Astrocyte (in vitro differentiated cells and primary cell): Measurements from ENCODE around the gene ATRNL1. TPM values are rescaled to one million over a fixed set of nuclear protein-coding genes. Genes with fewer than 3 reads are reported as not detected.

Experiments
- DNase-seq: peaks from one replicate; pipeline ENCODE4 v3.0.0-alpha.2; 2010; ENCODE audit warnings: low read depth
- FAIRE-seq: peaks from 2 replicates; lab custom pipeline; 2011; peaks lifted over from hg19 to GRCh38; lab: Jason Lieb, UNC
- H2AFZ ChIP-seq: 2 replicates; pipeline ENCODE4 v1.6.0; 2012; ENCODE audit warnings: low read depth, low read length, inconsistent platforms
- H3K27ac ChIP-seq: 2 replicates; pipeline ENCODE4 v1.5.1; 2011; ENCODE audit warnings: low read depth, low read length, inconsistent platforms
- H3K27me3 ChIP-seq: 2 replicates; pipeline ENCODE4 v1.6.0; 2011; ENCODE audit warnings: low read length, inconsistent platforms; ENCODE audit not compliant: insufficient read depth
- H3K36me3 ChIP-seq: 2 replicates; pipeline ENCODE4 v1.5.1; 2011; ENCODE audit warnings: low read length, inconsistent platforms; ENCODE audit not compliant: insufficient read depth
- H3K4me1 ChIP-seq: 2 replicates; pipeline ENCODE4 v1.5.1; 2011; ENCODE audit warnings: low read length, inconsistent platforms; ENCODE audit not compliant: insufficient read depth
- H3K4me2 ChIP-seq: 2 replicates; pipeline ENCODE4 v1.6.0; 2012; ENCODE audit warnings: low read length, inconsistent platforms
- H3K4me3 ChIP-seq: 2 replicates; pipeline ENCODE4 v1.5.1; 2011; ENCODE audit warnings: low read depth, mild to moderate bottlenecking, low read length, inconsistent platforms; ENCODE audit not compliant: insufficient read depth
- H3K79me2 ChIP-seq: 2 replicates; pipeline ENCODE4 v1.6.0; 2012; ENCODE audit warnings: mild to moderate bottlenecking, low read length, inconsistent platforms; ENCODE audit not compliant: insufficient read depth
- H3K9ac ChIP-seq: 2 replicates; pipeline ENCODE4 v1.6.0; 2012; ENCODE audit warnings: mild to moderate bottlenecking, low read length, inconsistent platforms
- H3K9me3 ChIP-seq: 2 replicates; pipeline ENCODE4 v1.5.1; 2012; ENCODE audit warnings: low read depth, mild to moderate bottlenecking, low read length, inconsistent platforms; ENCODE audit not compliant: insufficient read depth
- H4K20me1 ChIP-seq: 2 replicates; pipeline ENCODE4 v1.6.0; 2012; ENCODE audit warnings: low read length, inconsistent platforms; ENCODE audit not compliant: insufficient read depth
- H3K27ac Mint-ChIP-seq: one replicate; pipeline ENCODE4 v1.8.0; 2021; ENCODE audit warnings: mild to moderate bottlenecking, mixed read lengths; ENCODE audit not compliant: unreplicated experiment
- H3K27me3 Mint-ChIP-seq: one replicate; pipeline ENCODE4 v1.8.0; 2021; ENCODE audit warnings: low read depth, mixed read lengths; ENCODE audit not compliant: unreplicated experiment
- H3K36me3 Mint-ChIP-seq: one replicate; pipeline ENCODE4 v1.8.0; 2021; ENCODE audit warnings: low read depth, mixed read lengths; ENCODE audit not compliant: unreplicated experiment
- H3K4me1 Mint-ChIP-seq: one replicate; pipeline ENCODE4 v1.8.0; 2021; ENCODE audit warnings: low read depth, mixed read lengths; ENCODE audit not compliant: unreplicated experiment
- H3K4me3 Mint-ChIP-seq: one replicate; pipeline ENCODE4 v1.8.0; 2021; ENCODE audit warnings: mild to moderate bottlenecking, moderate library complexity, mixed read lengths; ENCODE audit not compliant: unreplicated experiment
- H3K9me3 Mint-ChIP-seq: one replicate; pipeline ENCODE4 v1.8.0; 2021; ENCODE audit warnings: mild to moderate bottlenecking, mixed read lengths; ENCODE audit not compliant: unreplicated experiment
- CTCF ChIP-seq: IDR thresholded peaks from 2 replicates; pipeline ENCODE4 v1.5.1; 2011; ENCODE audit warnings: low read depth, mild to moderate bottlenecking, inconsistent platforms, low read length, moderate library complexity; ENCODE audit not compliant: insufficient read depth
- EZH2 ChIP-seq: IDR thresholded peaks from 2 replicates; pipeline ENCODE4 v1.6.1; 2012; ENCODE audit warnings: mild to moderate bottlenecking, low read length, inconsistent platforms; ENCODE audit not compliant: insufficient read depth
- total RNA-seq: library from RNA; stranded (reverse); gene quantifications from 2 replicates; pipeline ENCODE4 v1.2.1, GENCODE V29; 2021

ATRNL1 gene
- total RNA-seq, 1 donor from 2014 or later, result 17.5 TPM

- H3K9me3 ChIP-seq, result peaks cover 3% of the 10 kb centered on the region
- Mint-ChIP-seq H3K4me1 (peaks cover 4% of the 10 kb centered on the region), H3K4me3 (no peak overlapping the region), H3K27ac (no peak overlapping the region), H3K9me3 (peaks cover 2% of the 10 kb centered on the region), H3K27me3 (no peaks in the 10 kb centered on the region), H3K36me3 (no peaks in the 10 kb centered on the region)
- H3K4me2 ChIP-seq, result no peak overlapping the region
- no peak overlapping the region for H3K9ac ChIP-seq
- H3K36me3 ChIP-seq, result no peaks in the 10 kb centered on the region
- no peaks in the 10 kb centered on the region for H3K79me2 ChIP-seq
- no peaks in the 10 kb centered on the region for H3K4me1 ChIP-seq
- no peaks in the 10 kb centered on the region for H3K27me3 ChIP-seq
- H2AFZ ChIP-seq, result no peak overlapping the region
- no peak for TF ChIP-seq CTCF
- no peak for TF ChIP-seq EZH2
- FAIRE-seq, result no peak
- H4K20me1 ChIP-seq, result no peaks in the 10 kb centered on the region
- H3K27ac ChIP-seq, result no peak overlapping the region
- H3K4me3 ChIP-seq, result no peak overlapping the region
- no peak for DNase-seq
Observed at GRCh38 chr10:115456812-115457211, 363.6 kb downstream of the ATRNL1 start.

GRCh38 chr10:115483294-115483693 is 390.1 kb downstream of the ATRNL1 start:
- no peaks in the 10 kb centered on the region for H3K4me1 Mint-ChIP-seq
- TF ChIP-seq CTCF (no peak), EZH2 (no peak)
- Histone ChIP-seq H4K20me1 (no peaks in the 10 kb centered on the region), H3K9me3 (no peaks in the 10 kb centered on the region), H3K4me2 (no peak overlapping the region), H3K4me3 (no peak overlapping the region), H3K27me3 (no peaks in the 10 kb centered on the region), H3K27ac (no peak overlapping the region), H3K79me2 (no peaks in the 10 kb centered on the region), H2AFZ (no peak overlapping the region), H3K9ac (no peak overlapping the region), H3K4me1 (no peaks in the 10 kb centered on the region), H3K36me3 (no peaks in the 10 kb centered on the region)
- no peak for FAIRE-seq
- DNase-seq, result no peak
- H3K4me3 Mint-ChIP-seq, result no peak overlapping the region
- no peaks in the 10 kb centered on the region for H3K36me3 Mint-ChIP-seq
- H3K27me3 Mint-ChIP-seq, result no peaks in the 10 kb centered on the region
- H3K9me3 Mint-ChIP-seq, result no peaks in the 10 kb centered on the region
- no peak overlapping the region for H3K27ac Mint-ChIP-seq

- DNase-seq (no peak), FAIRE-seq (no peak)
- Histone ChIP-seq H3K36me3 (no peaks in the 10 kb centered on the region), H3K79me2 (no peaks in the 10 kb centered on the region), H3K9ac (no peak overlapping the region), H3K27me3 (no peaks in the 10 kb centered on the region), H3K4me1 (no peaks in the 10 kb centered on the region), H3K4me3 (no peak overlapping the region), H3K9me3 (no peaks in the 10 kb centered on the region), H3K27ac (no peak overlapping the region), H3K4me2 (no peak overlapping the region), H4K20me1 (no peaks in the 10 kb centered on the region), H2AFZ (no peak overlapping the region)
- no peak overlapping the region for H3K4me3 Mint-ChIP-seq
- no peak overlapping the region for H3K27ac Mint-ChIP-seq
- H3K36me3 Mint-ChIP-seq, result no peaks in the 10 kb centered on the region
- TF ChIP-seq EZH2, result no peak
- TF ChIP-seq CTCF, result no peak
- peaks cover 2% of the 10 kb centered on the region for H3K4me1 Mint-ChIP-seq
- H3K27me3 Mint-ChIP-seq, result no peaks in the 10 kb centered on the region
- no peaks in the 10 kb centered on the region for H3K9me3 Mint-ChIP-seq
Observed at GRCh38 chr10:115491526-115492140, 398.5 kb downstream of the ATRNL1 start.
